ENCODE results near the gene AJM1.

AJM1 gene

GRCh38 chr9:136860529-136860928 is 18.3 kb downstream of the AJM1 start:
- TF ChIP-seq CTCF (conservative IDR thresholded peaks at IDR 0.05) = no peak
- TF ChIP-seq ZFX (IDR thresholded peaks at IDR 0.05) = no peak

GRCh38 chr9:136860933-136861873 is 18.9 kb downstream of the AJM1 start:
- H3K27ac ChIP-seq = no peak overlapping the region
- TF ChIP-seq ZFX (IDR thresholded peaks at IDR 0.05) (0 out of 2 replicates have a peak, but pooled peaks have one; percentile 16), CTCF (conservative IDR thresholded peaks at IDR 0.05) (no peak)

More at GRCh38 chr9:136860529-136860928, 18.3 kb downstream of the AJM1 start:
- no peak overlapping the region; the same call in 1 of the 2 replicates for H3K27ac ChIP-seq

- TF ChIP-seq ZFX (IDR thresholded peaks at IDR 0.05) (no peak), CTCF (conservative IDR thresholded peaks at IDR 0.05) (no peak)
- H3K27ac ChIP-seq = no peak overlapping the region
These were observed 19.7 kb downstream of the AJM1 start for GRCh38 chr9:136861874-136862457.

GRCh38 chr9:136862849-136863622 is 20.8 kb downstream of the AJM1 start:
- TF ChIP-seq CTCF (conservative IDR thresholded peaks at IDR 0.05) = no peak
- no peak for TF ChIP-seq ZFX (IDR thresholded peaks at IDR 0.05)
- no peak overlapping the region for H3K27ac ChIP-seq

- H3K27ac ChIP-seq = no peak overlapping the region
- TF ChIP-seq CTCF (conservative IDR thresholded peaks at IDR 0.05) = no peak
- no peak for TF ChIP-seq ZFX (IDR thresholded peaks at IDR 0.05)
These were observed 21.5 kb downstream of the AJM1 start for GRCh38 chr9:136863623-136864273.

- no peak for TF ChIP-seq CTCF (conservative IDR thresholded peaks at IDR 0.05)
- no peak for TF ChIP-seq ZFX (IDR thresholded peaks at IDR 0.05)
- peak overlapping the region; percentile 96 for H3K27ac ChIP-seq
These were observed 22.9 kb downstream of the AJM1 start for GRCh38 chr9:136865041-136865767.
